Embryonic facial prominence (tissue), 1 donor: ENCODE results near the gene GALNT9.

Experiments used
- DNase-seq: peaks from one replicate; pipeline ENCODE4 v3.0.0-alpha.2; 2016; ENCODE audit errors: extremely low spot score

GALNT9 gene

GRCh38 chr12:132325733-132326130, 3.7 kb downstream of the GALNT9 start:
- no peak for DNase-seq

DNA sequence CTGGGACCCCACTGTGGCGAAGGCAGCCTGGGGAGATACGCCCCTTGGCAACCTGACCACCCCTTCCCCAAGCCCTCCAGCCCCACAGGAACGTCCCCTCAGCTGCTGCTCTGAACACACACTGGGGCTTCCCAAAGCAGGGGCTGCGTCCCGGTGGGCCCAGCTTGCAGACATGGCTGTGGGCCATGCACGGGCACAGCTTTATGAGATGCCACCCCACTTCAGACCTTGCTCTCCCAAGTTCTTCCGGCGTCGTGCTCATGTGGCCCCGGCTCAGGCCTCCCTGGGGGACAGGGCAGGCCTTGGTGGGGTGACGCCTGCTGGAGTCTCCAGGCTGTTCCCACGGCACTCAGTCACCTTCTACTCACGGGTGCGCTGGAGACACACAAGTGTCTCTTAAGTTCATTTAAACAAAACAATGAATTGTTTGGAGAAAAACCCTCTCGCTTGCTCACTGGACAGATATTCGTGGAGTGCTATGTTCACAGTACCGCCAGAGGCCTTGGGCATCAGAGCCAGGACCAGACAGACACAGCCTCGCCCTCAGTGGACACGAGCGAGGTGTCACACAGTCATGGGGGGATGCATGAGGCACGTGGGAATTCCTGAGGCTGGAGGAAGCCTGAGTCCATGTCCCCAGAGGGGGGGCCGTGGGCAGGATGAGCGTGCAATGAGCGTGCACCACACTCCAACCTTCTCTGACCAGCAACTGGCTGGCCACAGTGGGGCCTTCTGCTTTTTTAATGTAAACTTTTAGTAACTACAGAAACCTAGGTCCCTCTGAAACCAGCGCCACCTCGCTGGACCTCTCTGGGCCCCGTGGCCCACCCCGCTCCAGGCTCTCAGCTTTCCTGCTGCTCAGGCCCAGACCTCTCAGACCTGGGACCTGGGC, 4.3 kb downstream of the GALNT9 start:
- DNase-seq: no peak

DNA sequence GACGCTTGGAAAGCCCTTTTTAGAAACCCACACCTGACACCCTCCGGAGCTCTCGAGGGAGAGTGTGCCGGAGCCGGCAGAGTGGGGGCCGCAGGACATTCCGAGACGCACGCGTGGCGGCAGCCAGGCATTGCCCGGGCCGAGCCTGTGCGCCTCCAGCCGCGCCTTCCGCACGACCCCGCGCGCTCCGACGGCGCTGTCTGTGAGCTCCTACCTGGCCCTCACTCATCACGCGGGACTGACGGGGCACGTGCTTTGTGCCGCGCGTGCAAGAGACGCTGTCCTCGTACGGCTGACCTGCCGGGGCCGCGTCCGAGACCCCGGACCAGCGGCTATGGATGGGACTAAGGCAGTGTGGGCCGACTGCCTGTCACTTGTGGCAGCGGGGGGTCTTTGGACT, 5.2 kb downstream of the GALNT9 start:
- DNase-seq: no peak

DNA sequence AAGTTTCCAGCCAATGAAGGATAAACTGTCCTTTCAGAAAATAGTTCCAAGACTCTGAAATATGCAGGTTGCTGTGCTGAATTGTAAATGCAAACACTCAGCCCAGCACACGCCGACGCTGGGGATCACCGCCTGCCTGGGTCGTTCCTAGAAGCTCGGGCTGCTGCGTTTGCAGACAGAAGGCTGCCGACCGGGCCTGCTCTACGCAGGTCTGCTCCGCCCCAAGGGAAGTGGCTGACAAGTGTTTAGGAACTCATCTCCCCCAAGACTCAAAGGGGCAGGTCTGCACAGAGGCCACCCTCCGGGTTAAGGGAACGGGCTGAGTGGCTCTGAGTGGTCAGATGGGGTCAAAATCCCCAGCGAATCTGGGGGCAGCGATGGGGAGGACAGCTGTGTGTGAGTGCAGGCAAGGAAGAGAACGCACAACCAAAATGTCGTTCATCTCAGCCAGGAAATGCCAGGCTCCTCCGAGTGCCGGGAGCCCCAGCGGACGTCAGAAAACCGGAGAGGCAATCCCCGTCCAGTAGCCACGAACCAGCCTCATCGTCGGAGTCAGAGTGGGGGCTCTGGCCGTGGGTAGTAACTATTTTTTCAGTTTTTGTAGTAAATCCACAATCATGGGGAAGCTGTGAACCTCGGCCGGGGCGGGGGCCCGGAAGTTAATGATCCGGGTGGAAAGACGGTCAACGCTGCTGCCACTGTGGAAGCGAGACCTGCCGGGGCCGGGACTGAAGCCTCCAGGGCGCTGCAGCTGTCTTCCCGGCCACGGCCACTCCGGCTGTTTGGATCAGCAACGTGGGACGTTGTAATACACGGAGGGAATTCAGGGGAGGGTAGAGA, 6.0 kb downstream of the GALNT9 start:
- no peak for DNase-seq

DNA sequence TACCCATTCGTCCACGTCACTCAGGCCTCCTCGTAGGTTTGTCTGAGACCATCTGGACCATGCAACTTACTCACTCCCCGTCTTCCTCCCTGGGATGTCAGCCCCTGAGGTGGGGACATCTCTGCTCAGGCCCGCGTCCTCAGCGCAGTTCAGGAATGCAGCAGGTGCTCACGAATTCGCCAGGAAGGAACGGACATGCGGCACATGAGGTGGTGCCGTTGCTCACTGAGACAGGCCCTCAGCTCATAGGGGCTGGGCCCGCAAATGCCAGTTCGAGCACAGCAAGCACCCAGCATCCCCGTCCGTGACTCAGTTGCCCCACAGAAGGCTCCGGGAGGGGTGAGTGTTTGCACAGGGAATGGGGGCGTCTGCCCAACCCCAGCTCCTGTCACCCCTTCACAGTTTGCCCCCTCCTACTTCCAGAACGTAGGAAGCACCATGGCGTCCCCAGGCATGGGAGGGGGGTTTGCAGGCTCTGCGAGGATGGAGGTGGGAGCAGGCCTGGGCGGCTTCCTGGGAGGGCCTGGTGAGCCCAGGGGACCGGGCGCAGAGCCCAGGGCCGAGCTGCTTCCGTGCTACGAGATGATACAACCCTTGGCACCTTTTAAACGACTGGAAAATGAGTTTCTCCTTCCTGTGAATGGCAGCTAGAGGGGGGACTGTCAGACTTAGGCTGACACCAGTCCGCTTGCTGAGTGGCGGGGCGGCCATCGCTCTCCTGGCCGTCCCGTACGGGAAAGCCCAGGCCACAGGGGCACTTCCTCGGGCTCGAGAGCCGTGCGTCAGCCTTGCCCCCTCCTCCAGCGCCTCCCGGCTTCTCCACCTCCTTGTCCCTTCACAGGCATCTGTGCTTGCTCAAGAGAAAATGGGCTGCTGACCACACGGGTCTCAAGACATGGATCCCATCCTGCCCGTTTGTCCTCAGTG, 6.9 kb downstream of the GALNT9 start:
- DNase-seq: no peak

GRCh38 chr12:132321321-132322118, 7.9 kb downstream of the GALNT9 start:
- no peak for DNase-seq

GRCh38 chr12:132320767-132321211, 8.6 kb downstream of the GALNT9 start:
- no peak for DNase-seq

GRCh38 chr12:132319991-132320570, 9.3 kb downstream of the GALNT9 start:
- no peak for DNase-seq

DNA sequence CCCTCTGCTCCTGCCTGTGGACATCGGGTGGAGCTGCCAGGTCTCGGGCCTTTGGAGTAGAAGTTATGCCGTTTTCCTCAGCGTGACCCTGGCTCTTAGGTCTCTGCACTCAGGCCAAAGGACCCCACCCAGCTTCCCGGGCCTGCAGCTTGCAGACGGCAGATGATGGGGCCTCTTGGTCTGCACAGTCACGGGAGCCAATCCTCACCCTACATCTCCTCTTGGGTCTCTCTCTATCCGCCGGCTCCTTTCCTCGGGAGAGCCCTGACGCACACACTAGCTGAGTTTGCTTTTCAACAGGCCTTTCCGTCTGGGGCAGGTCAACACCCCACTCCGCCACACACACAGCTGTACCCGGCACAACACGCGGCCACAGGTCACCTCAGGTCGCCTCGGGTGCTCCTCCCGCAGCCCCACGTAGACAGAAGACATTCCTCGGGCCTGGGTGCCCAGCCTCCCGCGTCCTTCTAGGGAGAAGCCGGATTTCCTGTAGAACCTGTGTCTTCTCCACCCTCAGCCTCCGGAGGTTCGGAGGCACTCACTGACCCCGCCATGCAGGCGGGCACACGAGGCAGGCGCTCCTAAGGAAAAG, 9.9 kb downstream of the GALNT9 start:
- no peak for DNase-seq

DNA sequence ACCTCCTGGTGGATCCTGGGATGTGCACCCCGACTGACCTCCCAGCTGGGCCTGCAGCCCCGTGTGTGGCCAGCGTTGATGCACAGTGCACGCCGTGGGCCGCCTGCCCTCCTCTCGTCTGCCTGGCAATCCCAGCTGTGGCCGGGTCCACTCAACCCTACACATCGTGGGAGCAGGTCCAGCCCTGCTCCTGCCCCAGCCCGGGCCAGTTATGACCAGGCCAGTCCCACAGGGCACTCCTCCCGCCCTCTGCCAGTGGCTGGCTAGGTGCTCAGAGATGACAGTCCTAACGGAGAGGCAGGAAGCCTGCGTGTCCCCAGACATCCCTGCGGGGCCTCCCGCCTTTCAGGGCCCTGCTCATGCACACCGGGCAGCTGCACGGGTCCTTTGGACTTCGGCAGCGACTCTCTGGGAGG, 10.8 kb downstream of the GALNT9 start:
- DNase-seq: no peak

- no peak for DNase-seq
Measured at GRCh38 chr12:132318135-132318534, 11.3 kb downstream of the GALNT9 start.

DNA sequence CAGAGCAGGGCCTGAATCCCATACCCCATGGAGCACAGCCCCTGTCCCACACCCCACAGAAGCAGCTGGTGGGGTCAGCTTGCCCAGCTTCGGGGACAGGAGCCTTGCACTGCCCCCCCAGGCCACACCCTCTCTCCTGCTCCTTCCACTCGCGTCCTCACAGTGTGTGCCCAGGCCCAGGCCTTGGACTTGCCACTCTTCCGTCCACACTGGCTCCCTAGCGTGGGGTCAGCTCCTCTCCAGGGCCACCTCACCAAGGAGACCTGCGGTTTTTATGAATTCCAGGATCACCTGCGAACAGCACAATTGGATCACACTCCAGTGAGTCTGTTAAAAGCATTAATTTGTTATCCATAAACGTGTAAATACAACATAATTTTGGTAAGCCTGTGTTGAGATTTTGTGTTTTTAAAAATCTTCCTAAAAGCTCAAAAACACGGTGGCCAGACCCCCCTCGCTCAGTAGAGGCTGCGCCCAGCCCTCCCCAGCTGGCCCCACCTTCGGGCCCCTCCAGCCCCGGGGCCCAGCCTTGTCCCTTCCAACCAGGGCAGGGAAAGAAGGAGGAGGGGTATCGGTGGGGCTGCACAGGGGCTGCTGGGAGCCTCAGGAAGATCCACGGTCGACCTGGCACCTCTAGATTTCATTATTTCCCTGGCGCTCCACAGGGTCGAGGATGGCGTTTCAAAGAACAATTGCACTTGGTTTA, 12.0 kb downstream of the GALNT9 start:
- DNase-seq: no peak

GRCh38 chr12:132316497-132317232, 12.7 kb downstream of the GALNT9 start:
- DNase-seq: no peak

GRCh38 chr12:132315951-132316350, 13.4 kb downstream of the GALNT9 start:
- no peak for DNase-seq

GRCh38 chr12:132315507-132315906, 13.9 kb downstream of the GALNT9 start:
- no peak for DNase-seq

- no peak for DNase-seq
Measured at GRCh38 chr12:132314516-132315233, 14.7 kb downstream of the GALNT9 start.

GRCh38 chr12:132314035-132314434, 15.4 kb downstream of the GALNT9 start:
- no peak for DNase-seq

GRCh38 chr12:132313182-132313581, 16.2 kb downstream of the GALNT9 start:
- no peak for DNase-seq
